T follicular helper cell (primary cell): ENCODE measurements around the gene AUNIP.

Experiments used
- DNase-seq: peaks from one replicate; pipeline ENCODE4 v3.0.0-alpha.2; 2020; ENCODE audit warnings: low read depth

Gene AUNIP

DNA sequence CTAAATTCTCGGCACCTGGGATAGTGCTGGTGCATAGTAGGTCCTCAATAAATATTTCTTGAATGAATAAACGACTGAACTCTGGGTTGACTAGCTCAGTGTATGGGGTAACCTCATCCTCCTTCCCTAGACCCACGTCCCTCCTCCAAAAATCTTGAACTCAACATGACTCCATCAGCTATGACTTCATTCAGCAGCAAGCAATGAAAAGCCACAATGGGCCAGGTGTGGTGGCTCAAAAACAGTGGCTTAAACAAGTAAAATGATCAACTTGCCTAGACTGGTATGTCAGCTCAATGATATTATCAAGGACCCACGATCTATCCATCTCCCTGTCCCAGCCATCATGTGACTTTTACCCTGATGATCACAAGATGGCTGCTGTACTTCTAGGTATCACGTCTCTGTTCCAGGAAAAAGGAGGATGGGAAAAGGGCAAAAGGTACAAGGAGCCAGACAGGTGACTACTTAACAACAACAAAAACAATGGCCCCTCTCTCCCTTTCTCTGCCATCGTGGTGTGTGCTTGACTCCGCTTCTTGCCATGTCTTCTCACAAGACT lies 29.2 kb upstream of the AUNIP start:
- DNase-seq, result no peak

DNA sequence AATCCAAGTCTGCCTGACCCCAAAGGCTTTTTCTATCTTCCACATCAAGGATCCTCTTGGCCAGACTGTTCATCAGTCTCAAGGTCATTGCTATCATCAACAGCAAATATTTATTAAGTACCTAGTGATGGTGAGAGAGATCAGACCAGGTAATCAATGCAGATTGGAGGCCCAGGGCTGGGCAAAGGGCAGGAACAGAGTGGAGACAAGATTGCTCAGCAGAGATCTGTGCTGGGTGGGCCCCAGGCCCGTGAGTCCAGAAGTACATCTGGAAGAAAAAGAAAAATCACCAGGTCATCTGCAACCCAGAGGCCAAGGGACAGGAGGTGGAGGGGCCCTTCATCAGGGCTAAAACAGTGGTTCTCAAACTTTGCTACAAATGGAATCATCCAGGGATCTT lies 26.3 kb upstream of the AUNIP start:
- no peak for DNase-seq

DNA sequence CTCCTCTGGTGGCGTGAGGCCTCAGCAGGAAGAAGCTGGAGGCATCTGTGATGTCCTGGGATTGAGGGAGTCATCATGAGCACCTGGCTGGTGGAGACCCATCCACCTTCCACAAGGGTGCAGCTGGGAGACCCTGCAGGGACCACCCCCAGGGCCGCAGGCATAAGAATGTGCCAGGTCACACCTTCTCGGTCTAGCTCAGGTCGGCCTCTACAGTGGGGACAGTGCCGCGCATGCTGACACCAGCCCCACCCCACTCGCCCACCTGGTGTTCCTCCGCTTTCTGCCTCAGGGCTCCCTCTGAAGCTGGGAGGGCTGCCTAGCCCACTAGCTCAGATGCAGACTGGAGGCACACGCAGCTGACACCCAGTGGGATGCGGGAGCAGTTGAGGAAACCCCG lies 22.0 kb upstream of the AUNIP start:
- no peak for DNase-seq

DNA sequence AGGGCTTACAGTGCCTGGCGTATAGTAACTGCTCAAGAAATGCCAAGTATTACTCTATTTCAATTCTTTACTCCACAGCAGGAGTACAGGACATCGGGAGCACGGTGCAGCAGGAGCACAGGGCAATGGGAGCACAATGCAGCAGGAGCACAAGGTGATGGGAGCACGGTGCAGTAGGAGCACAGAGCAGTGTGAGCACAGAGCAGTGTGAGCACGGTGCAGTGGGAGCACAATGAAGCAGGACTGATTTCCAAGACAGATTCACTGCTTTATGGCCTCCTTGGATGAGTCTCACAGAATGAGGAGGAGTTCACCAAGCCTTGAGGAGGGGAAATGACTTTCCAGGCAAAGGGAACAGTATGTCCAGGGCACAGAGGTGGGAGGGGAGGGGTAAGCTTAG lies 21.3 kb upstream of the AUNIP start:
- no peak for DNase-seq

DNA sequence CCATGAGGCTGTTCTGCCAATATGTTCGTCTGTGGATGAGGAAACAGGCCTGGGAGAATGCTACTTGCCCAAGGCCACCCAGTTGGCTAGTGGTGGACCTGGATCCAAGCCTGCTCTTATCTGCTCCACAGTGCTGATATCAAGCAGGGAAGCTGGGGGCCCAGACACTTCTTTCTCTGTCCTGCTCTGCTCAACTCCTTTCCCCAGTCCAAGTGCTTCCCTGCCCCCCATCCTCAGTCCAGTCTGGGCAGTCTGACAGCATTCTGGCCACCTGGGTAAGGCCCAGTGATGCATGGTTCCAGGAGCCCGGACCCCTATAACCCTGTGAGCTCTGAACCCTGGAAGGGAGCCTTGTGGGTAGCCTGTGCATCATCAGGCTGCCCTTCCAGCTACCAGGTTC lies 20.4 kb upstream of the AUNIP start:
- no peak for DNase-seq

DNA sequence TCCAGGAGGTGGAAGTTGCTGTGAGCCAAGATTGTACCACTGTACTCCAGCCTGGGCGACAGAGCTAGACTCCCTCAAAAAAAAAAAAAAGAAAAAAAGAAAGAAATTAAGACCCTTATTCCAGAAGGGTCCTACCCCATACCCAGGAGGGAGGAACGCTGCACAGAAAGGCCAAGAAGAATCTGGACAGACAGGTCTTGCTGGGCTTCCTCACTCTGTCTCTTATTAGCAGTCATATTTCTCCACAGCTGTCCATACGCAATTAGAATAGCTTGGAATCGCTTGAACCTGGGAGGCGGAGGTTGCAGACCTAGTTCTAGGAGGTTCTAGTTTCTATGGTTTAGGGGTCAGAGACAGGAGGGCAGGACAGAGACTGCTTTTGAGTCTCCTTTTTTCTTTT lies 19.4 kb upstream of the AUNIP start:
- no peak for DNase-seq

DNA sequence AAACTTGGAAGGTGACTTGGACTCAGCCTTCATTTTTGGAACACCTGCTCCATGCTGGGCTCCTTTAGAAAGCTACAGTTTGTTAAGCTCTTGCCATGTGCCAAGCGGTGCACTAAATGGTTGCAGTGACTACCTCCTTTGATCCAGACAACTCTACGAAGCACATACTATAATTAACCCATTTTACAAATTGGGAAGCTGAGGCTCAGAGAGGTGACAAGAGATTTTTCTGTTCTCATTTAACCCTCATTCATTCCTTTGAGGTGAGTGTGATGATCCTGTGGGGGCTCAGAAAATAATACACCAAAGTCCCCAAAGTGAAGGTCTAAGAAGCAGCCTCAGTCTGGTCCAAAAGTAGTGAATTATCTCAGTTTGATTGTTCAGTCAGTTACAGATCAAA lies 17.9 kb upstream of the AUNIP start:
- DNase-seq, result no peak

DNA sequence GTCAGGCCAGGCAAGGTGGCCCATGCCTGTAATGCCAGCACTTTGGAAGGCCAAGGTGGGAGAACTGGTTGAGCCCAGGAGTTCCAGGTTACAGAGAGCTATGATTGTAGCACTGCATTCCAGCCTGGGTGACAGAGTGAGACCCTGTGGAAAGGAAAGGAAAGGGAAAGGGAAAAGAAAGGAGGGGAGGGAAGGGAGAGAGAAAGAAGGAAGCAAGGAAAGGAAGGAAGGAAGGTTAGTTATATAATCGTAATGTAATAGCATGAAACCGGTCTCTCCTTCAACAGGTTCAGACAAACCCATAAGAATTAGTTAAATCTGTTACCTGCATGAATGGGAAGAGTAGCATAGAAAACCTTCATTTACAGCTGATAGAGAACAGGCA lies 17.4 kb upstream of the AUNIP start:
- no peak for DNase-seq

DNA sequence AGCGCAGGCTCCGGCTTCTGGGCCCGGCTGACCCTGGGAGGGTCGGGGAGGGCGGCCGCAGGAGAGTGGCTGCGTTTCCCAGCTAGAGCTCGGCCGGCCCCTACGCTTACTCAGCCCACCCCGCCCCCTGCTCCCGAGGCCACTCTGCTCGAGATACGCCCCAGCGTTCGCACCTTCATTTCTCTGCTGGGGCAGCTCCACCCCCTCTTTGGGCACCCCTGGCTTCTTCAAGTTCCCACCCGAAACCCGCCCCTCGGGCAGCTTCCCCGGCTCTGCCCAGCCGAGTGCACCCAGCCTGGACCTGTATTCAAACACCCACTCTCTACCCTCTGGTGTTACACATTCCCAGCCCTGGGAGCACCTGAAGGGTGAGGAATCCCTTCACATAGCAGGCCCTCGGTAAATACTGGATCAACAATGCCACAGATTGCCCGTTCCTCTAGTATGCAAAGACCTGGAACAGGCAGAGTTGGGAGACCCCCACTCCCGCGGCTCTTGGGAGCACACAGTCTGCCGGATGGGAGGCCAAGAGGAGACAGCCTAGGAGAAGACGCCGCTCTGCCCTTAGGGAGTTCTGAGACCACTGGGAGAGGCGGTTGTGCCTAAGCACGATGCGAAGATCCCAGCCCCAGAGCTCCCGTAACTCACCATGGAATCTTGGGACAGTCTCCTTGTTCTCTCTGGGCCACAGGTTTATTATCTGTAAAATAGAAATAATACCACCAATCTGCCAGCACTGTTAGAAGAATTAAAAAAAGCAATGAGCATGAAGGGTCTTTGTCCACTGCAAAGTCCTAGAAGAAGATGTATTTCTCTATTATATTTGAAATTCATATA lies 16.8 kb upstream of the AUNIP start:
- DNase-seq, result no peak

DNA sequence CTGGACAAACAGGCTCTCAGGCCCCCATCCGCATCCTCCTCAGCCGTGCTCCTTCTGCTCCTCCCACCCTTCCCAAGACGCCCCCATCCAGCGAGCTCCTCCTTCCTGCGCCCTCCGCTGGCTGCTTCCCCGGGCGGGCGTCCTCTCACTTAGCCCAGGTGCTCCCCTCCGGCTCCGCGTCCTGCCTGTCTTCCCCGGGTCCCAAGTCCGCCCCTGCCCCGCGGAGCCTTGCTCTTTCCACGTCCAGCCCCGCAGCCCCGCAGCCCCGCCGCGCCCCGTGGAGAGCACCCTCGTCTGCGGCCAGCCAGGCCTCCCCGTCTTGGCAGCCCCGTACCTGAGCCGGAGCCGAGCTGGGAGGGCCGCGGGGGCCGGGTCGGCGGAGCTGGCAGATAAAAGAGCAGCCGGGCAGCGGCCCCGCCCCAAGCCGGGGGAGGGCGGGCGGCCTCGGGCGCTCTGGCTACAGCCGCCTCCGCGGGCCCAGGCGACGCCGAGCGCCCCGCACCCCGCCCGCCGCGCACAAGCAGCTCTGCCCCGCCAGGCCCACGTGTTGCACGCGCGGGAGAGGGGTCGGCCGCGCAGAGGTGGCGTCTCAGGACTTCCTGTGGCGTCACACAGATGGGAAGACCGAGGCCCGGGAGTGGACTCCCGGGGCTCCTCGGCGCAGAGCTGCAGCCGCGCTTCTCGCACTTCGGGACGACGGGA lies 16.0 kb upstream of the AUNIP start, which contains the start of gene PAQR7:
PAQR7 (minus strand) TSS at position 555 of the 702 bp plus-strand sequence. CDS start 11,869 bp downstream, outside the sequence.
- peak; percentile 39 for DNase-seq

DNA sequence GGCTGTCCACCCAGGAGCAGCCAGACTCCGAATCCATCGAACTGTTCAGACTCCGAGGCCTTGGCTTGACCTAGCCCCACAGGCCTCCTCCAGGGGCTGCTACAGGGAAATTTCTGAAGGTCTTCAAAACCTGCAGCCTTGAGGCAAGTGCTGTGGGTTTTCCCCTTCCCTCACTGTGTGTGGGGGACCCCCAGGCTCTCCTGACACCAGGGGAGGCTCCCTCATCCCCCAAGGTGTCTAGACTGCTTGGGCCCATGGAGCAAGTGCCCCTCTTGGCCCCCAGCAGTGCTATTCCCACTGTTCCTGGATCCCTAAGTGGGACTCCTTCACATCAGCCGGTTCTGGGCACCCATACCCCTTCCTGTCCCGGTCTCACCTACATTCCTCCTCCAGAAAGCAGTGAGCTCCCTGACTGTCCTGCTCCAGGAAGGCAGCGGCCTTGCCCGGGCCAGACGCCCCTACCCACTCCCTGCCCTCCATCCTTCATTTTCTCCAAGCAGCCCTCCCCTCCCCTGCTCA lies 15.4 kb upstream of the AUNIP start:
- DNase-seq, result no peak

DNA sequence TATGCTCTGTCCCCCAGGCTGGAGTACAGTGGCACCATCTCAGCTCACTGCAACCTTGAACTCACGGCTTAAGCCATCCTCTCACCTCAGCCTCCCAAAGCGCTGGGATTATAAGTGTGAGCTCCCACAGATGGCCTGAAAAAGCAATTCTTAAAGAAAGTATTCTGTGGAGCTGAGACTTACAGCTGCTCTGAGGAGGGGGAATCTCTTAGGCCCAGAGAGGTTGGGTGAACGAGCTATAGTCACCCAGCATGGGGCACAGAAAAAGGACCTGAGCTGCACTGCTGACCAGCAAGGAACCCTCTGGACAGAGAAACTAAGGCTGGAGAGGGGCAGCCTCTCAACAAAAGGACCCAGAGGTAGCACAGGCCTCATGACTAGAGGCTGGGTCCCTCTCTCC lies 15.0 kb upstream of the AUNIP start:
- DNase-seq, result no peak

DNA sequence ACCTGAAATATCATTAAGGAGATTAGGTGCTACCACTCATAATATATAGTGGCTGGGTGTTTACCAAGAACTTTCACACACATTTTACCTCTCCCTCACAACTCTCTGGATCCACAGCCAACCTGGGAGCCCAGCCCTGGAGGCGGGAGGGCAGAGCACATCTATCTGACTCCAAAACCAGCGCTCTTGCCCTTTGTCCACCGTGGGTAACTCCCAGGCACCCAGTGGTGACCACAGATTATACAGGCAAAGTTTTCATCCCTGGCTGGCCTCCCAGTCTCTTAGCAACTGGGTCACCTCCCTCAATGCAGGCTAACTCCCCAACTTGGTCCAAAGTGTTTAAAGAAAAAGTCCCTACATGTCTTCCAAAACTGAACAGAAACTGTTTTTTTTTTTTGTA lies 13.9 kb upstream of the AUNIP start:
- DNase-seq, result no peak

DNA sequence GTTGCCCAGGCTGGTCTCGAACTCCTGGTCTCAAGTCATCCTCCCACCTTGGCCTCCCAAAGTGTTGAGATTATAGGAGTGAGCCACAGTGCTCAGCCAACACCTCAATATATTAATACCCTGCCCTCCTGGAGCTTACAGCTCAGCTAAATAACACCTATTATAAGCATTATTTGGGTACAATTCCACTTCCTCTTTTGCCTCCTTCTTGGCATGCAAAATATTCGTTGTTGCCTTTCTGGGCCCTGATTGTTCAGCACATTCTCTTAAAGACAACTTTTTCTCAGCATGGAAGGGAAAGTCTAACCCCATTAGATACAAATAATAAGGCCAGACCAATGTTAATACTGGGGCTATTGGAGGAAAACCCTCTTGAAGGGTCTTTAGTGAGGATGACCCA lies 13.5 kb upstream of the AUNIP start:
- no peak for DNase-seq

DNA sequence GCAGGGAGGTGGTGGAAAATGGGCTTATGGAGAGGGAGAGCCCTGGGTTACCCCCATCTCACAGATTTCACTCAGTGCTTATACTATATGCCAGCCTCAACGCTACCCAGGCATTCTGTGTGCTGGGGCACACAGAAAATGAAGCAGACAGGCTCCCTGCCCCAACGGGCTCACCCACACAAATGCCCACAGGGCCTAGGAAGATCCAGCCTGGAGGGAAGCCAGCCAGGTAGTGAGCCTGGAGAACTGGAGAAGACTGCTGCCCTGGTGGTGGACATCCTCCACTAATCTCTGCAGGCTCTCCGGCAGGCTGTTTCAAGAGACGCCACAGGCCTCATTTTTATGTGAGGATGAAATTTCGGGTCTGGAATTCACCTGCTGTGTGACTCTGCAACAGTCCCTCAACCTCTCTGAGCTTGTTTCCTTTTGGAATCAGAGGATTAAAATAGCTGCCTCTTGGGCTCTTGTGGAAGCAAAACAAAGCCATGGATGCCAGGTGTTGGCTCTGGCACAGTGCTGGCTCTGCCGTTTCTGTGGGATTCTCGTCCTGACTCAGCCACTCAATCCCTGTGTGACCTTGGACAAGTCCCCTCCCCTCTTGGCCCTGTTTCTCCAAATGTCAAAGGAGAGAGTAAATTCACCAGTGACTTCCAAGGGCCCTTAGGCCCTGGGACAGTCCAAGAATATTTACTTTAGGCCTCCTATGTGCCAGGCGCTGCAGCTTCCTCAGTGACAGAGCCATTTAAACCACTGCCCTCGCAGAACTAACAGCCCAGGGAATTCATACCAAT lies 12.6 kb upstream of the AUNIP start:
- DNase-seq, result no peak

DNA sequence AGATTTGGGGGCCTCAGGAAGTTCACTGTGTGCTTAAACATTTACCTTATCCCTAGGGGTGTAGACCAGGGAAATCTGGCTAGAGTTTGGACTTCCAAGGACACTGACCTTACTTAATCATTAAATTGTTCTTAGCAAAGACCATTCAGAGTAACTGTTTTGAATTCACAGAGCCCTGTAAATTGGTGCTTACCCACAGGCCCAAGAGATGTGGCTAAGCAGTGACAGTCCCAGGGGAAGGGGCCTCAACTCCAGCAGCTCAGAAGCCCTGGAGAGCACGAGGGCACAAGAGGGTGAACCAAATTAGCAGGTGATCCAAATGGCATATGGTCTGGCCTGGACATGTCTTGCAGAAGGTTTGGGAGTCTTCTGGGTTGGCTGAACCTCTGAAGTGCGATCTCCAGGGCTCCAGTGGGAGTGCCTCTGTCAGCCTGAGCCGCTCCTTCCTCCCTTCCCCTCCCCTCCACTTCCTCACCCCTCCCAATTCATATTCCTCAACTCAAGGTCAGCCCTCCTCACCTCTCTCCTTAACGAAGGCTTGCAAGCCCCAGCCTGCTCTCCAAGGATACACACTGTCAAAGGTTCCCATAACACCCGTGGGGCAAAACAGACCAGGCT lies 11.9 kb upstream of the AUNIP start:
- no peak for DNase-seq

DNA sequence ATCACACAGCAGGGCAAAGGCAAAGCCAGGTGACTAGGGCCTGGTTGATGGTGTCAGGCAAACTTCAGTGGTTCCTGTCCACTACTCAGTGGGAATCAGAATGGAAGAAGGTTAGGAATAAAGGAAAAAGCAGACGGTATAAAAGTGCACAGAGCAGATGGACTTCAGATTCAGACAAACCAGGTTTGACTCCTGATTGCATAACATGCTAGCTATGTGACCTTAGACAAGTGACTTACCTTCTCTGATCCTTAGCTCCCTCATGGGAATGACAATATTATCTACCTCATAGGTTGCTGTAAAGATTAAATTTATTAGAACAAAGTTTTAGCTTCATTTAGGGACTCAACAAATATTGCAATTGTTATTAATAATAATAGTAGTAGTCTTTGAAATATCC lies 11.4 kb upstream of the AUNIP start:
- no peak for DNase-seq

DNA sequence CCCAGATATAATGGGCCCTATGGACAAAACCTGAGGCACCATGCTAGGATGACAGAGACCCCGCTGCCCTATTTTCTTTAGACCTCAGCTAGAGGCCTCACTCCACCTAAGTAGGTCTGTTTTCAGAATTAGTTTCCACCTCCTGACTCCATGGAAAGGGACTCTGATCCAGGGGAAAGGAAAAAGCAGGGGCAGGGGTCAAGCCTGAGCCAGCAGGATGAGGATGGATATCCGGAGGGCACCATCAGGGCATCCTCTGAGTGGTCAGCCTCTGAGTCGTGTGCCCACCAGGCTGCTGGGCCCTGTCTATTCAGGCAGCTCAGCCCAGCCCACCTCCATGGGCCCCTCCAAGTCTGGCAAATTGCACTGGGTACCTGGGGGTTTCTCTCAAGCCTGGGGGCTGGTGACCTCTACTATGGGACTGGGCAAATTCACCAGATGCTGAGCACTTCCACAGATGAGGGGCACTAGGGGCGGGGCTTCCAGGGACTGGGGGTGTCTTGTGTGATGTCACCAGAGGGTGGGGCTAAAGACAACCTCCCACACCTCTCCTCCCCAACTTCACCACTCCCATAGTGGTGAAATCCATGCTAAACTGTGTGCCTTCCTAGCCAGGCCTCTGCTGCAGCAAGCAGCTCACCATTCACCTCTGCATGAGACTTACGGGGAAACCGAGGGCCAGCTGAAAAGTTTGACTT lies 10.8 kb upstream of the AUNIP start:
- no peak for DNase-seq

DNA sequence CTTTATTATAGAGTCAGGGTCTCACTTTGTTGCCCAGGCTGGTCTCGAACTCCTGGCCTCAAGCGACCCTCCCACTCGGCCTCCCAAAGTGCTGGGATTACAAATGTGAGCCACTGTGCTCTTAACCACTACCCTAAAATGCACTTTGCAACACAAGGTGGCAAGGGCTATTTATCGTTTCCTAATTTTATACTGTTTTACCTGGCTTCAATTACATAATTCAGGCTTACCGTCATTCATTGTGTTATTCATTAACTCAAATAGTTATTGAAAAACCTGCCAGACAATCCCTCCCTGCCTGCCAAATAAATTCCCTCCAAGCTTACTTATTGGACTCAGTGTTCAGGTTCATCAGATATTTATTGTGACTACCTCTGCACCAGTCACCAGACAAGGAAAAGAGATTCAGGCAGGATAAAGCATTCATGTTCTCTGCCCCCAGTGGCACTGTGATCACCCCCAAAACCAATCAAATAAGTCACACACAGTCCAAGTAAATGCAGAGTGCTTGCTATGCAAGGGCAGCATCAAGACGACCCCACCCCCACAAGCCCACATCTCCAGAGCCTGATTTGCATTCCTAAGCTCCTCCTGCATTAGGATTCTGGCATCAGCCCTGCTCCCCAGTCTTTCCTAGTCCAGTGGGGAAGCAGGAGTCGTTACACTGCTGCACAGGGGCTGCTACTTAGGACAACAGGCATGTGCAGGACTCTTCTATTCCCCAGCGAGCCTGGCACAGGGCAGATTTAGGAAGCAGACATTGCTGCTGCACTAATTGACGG lies 8.1 kb upstream of the AUNIP start:
- no peak for DNase-seq

DNA sequence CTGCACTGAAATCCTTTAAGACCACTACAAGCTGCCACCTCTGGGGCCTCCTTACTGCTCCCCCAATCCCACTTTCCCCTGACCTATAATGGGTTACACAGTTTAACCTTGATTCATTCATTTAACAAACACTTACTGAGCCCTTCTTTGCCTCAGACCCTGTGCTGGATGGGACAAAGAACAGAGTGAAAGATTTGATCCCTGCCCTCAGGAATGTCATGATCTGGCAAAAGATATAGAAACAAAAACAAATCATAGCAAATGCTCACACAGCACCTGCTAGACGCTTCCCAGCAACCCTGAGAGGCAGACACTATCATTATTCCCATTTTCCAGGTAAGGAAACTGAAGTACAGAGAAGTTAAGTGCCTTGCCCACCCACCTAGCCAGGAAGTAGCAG lies 7.0 kb upstream of the AUNIP start:
- DNase-seq, result no peak
